Testis (tissue), 3 donors: ENCODE measurements around the gene BAHCC1. TPM values are rescaled to one million over a fixed set of nuclear protein-coding genes. Genes with fewer than 3 reads are reported as not detected.
"Not testable (repeated sequence)": the region's sequence is repeated elsewhere in the genome, so short reads cannot be mapped to it uniquely, and the experiment has no call there.

Source experiments
- DNase-seq: peaks from one replicate; pipeline ENCODE4 v3.0.0-alpha.2; 2019
- H3K27ac ChIP-seq, 2 donors: fragments of 200-600 bp; sonication (generic); one replicate each; pipeline ENCODE4 v1.5.1; 2019
- H3K27me3 ChIP-seq: fragments of 200-600 bp; sonication (generic); one replicate; pipeline ENCODE4 v1.5.1; 2019
- H3K36me3 ChIP-seq: fragments of 200-600 bp; sonication (generic); one replicate; pipeline ENCODE4 v1.5.1; 2017; ENCODE audit warnings: low read depth; ENCODE audit errors: missing control alignments
- H3K4me1 ChIP-seq: fragments of 200-600 bp; sonication (generic); one replicate; pipeline ENCODE4 v1.5.1; 2019
- H3K4me3 ChIP-seq, 2 donors: fragments of 200-600 bp; sonication (generic); one replicate each; pipeline ENCODE4 v1.5.1; 2017 to 2019
- H3K9me3 ChIP-seq: fragments of 200-600 bp; sonication (generic); one replicate; pipeline ENCODE4 v1.5.1; 2017
- CTCF ChIP-seq, 3 experiments: fragments of 450-650 bp in 2 of 3; fragments of 200-600 bp in 1 of 3; sonication (generic) in 1 of 3; IDR thresholded peaks; one replicate each; pipeline ENCODE4 v1.5.1; 2016 to 2019; ENCODE audit warnings: antibody characterized with exemption in 3 of 3, mild to moderate bottlenecking in 2 of 3, moderate library complexity in 1 of 3
- POLR2A ChIP-seq: fragments of 450-650 bp; IDR thresholded peaks from one replicate; pipeline ENCODE4 v1.6.1; 2017; ENCODE audit warnings: antibody characterized with exemption, mild to moderate bottlenecking, moderate library complexity
- WGBS, 2 donors: methylation state at CpG; one replicate each; pipeline ENCODE4 v1.1.5; 2018; 5-methylcytosine and 5-hydroxymethylcytosine counted together
- intact Hi-C: fragments of 100-400 bp; cut with DNase I; formaldehyde crosslinking; loops from one replicate; pipeline ENCODE4 v1.15.1; 2023; ENCODE audit warnings: low total_unique reads
- polyA plus RNA-seq: library from polyadenylated mRNA; stranded (reverse); fragments of 350-450 nt; fragmentation: Illumina TruSeq; extraction: RNeasy Lipid Tissue Mini Kit (QIAGEN cat#74804); gene quantifications from one replicate; pipeline ENCODE4 v1.2.3, GENCODE V29; 2014; ENCODE audit warnings: low read depth, low replicate concordance; ENCODE audit not compliant: insufficient read depth
- total RNA-seq, 2 donors: library from RNA; depleted of rRNA; stranded (reverse); fragments of >200 nt; gene quantifications; one replicate each; pipeline ENCODE4 v1.2.3, GENCODE V29; 2016

Gene BAHCC1
- total and polyA plus RNA-seq, 3 donors from 2014 or later = 11.3 to 30.2 (median 29.2) TPM

- WGBS, 2 donors = 81% methylated on average over 14 of the region's 14 CpGs
- no peak for DNase-seq
- Histone ChIP-seq H3K4me1 (no peaks in the 10 kb centered on the region), H3K4me3 (no peak overlapping the region), H3K36me3 (no peaks in the 10 kb centered on the region), H3K27ac (no peak overlapping the region), H3K27me3 (no peaks in the 10 kb centered on the region), H3K9me3 (no peaks in the 10 kb centered on the region)
- TF ChIP-seq POLR2A (no peak), CTCF (IDR thresholded peaks at IDR 0.05) (no peak)
- intact Hi-C loops = no loop called here
These were observed 40.9 kb upstream of the BAHCC1 start for GRCh38 chr17:81354252-81354953.

- Histone ChIP-seq H3K36me3 (no peaks in the 10 kb centered on the region), H3K9me3 (no peaks in the 10 kb centered on the region), H3K27ac (no peak overlapping the region), H3K4me3 (no peak overlapping the region), H3K4me1 (no peaks in the 10 kb centered on the region), H3K27me3 (no peaks in the 10 kb centered on the region)
- TF ChIP-seq CTCF (IDR thresholded peaks at IDR 0.05) (no peak), POLR2A (no peak)
- WGBS, 2 donors = 80 to 89% methylated on average over 9 of the region's 9 CpGs
- no peak for DNase-seq
- intact Hi-C loops = no loop called here
These were observed 40.3 kb upstream of the BAHCC1 start for GRCh38 chr17:81354954-81355347.

GRCh38 chr17:81359218-81359617, 36.0 kb upstream of the BAHCC1 start:
- TF ChIP-seq POLR2A = no peak
- no peak for TF ChIP-seq CTCF (IDR thresholded peaks at IDR 0.05)
- no peaks in the 10 kb centered on the region for H3K4me1 ChIP-seq
- H3K27me3 ChIP-seq = no peaks in the 10 kb centered on the region
- no peaks in the 10 kb centered on the region for H3K9me3 ChIP-seq
- DNase-seq = no peak
- intact Hi-C loops = no loop called here
- 78 to 85% methylated on average over 8 of the region's 8 CpGs for WGBS, 2 donors
- no peak overlapping the region for H3K4me3 ChIP-seq
- H3K27ac ChIP-seq = no peak overlapping the region
- no peaks in the 10 kb centered on the region for H3K36me3 ChIP-seq

GRCh38 chr17:81362001-81362400, 33.3 kb upstream of the BAHCC1 start:
- H3K36me3 ChIP-seq, H3K4me3 ChIP-seq, H3K9me3 ChIP-seq, H3K27me3 ChIP-seq, intact Hi-C loops, H3K27ac ChIP-seq, DNase-seq, H3K4me1 ChIP-seq: not testable (repeated sequence)
- WGBS, 2 donors = 83 to 84% methylated on average over 7 of the region's 7 CpGs

GRCh38 chr17:81364278-81365147, 30.7 kb upstream of the BAHCC1 start:
- intact Hi-C loops = no loop called here
- Histone ChIP-seq H3K27me3 (no peaks in the 10 kb centered on the region), H3K27ac (no peak overlapping the region), H3K4me1 (peaks cover 4% of the 10 kb centered on the region), H3K9me3 (no peaks in the 10 kb centered on the region), H3K36me3 (no peaks in the 10 kb centered on the region), H3K4me3 (no peak overlapping the region)
- 90 to 94% methylated on average over 7 to 26 of the region's 26 CpGs for WGBS, 2 donors
- DNase-seq = no peak
- TF ChIP-seq CTCF (IDR thresholded peaks at IDR 0.05) (no peak), POLR2A (no peak)
